Tibial nerve (tissue), 4 donors: ENCODE results near the gene LRRC51.

Experiments used
- CTCF ChIP-seq, 5 experiments: fragments of 200-600 bp in 3 of 5; fragments of 450-650 bp in 2 of 5; sonication (generic) in 3 of 5; IDR thresholded peaks; one replicate each; pipeline ENCODE4 v1.5.1; 2016 to 2019; ENCODE audit warnings: antibody characterized with exemption in 5 of 5, mild to moderate bottlenecking in 3 of 5, moderate library complexity in 2 of 5
- EP300 ChIP-seq, 2 donors: sonication (generic); formaldehyde crosslinking; IDR thresholded peaks; one replicate each; pipeline ENCODE4 v1.6.1; 2017; ENCODE audit warnings: antibody characterized with exemption in 2 of 2, mild to moderate bottlenecking in 1 of 2
- POLR2A ChIP-seq, 2 donors: fragments of 450-650 bp; IDR thresholded peaks; one replicate each; pipeline ENCODE4 v1.6.1; 2017; ENCODE audit warnings: antibody characterized with exemption in 2 of 2, mild to moderate bottlenecking in 2 of 2, moderate library complexity in 2 of 2

GRCh38 chr11:72075109-72075508 is 5.5 kb upstream of the LRRC51 start:
- TF ChIP-seq CTCF (IDR thresholded peaks at IDR 0.05), result no peak
- TF ChIP-seq POLR2A (IDR thresholded peaks at IDR 0.05), result no peak
- no peak for TF ChIP-seq EP300 (IDR thresholded peaks at IDR 0.05)
